K562 (cell line): ENCODE measurements around the gene DCUN1D4. TPM values are rescaled to one million over a fixed set of nuclear protein-coding genes. Genes with fewer than 3 reads are reported as not detected.

Experiments
- ATAC-seq: fragments of 200-7000 bp; cut with Tn5 transposase; 3 replicates; pipeline ENCODE4 v1.9.1; 2020; ENCODE audit warnings: moderate library complexity
- BruUV-seq: library from RNA; stranded (reverse); fragments of 400-500 nt; replicated peaks from 2 replicates; lab custom pipeline; 2021; lab: Mats Ljungman, UMichigan
- CTCF ChIA-PET: fragments of 300-600 bp; formaldehyde crosslinking; extraction: SDS; loops from one replicate; lab custom pipeline; 2021; ENCODE audit warnings: low intra/inter-chr PET ratio; lab: Yijun Ruan, JAX
- POLR2A ChIA-PET: fragments of 300-600, 350-650 bp; sonication (Branson Sonifier 250); formaldehyde crosslinking; extraction: SDS; loops from one replicate; lab custom pipeline; 2021; ENCODE audit warnings: antibody characterized with exemption, inconsistent platforms; lab: Yijun Ruan, JAX
- DNase-seq, 4 experiments: peaks; one replicate each; pipeline versions ENCODE4 v3.0.0 to v3.0.0-alpha.2; 2011 to 2018; ENCODE audit warnings: low spot score in 3 of 4, mixed read lengths in 3 of 4; ENCODE audit errors: extremely low read depth in 1 of 4
- FAIRE-seq: peaks from 2 replicates; lab custom pipeline; 2011; peaks lifted over from hg19 to GRCh38; lab: Jason Lieb, UNC
- H2AFZ ChIP-seq: 2 replicates; pipeline ENCODE4 v1.6.0; 2011; ENCODE audit warnings: low read depth, low read length, control low read depth, inconsistent platforms
- H3K27ac ChIP-seq: fragments of 200-600 bp; 3 replicates; pipeline ENCODE4 v1.8.0; 2011; ENCODE audit warnings: low read depth, mild to moderate bottlenecking, control low read depth, inconsistent platforms, low read length, moderate library complexity, mixed read lengths; ENCODE audit errors: extremely low read depth
- H3K27me3 ChIP-seq, 2 experiments: fragments of 300-600 bp in 1 of 2; 2 replicates in 1 of 2; 3 replicates in 1 of 2; pipeline versions ENCODE4 v1.6.0 to v1.8.0; 2011; ENCODE audit warnings: inconsistent platforms in 2 of 2, low read length in 2 of 2, mild to moderate bottlenecking in 1 of 2, mixed read lengths in 1 of 2, moderate library complexity in 1 of 2; ENCODE audit not compliant: control insufficient read depth in 2 of 2, insufficient read depth in 2 of 2
- H3K36me3 ChIP-seq: fragments of 300-600 bp; 3 replicates; pipeline ENCODE4 v1.8.0; 2011; ENCODE audit warnings: mild to moderate bottlenecking, low read length, inconsistent platforms; ENCODE audit not compliant: control insufficient read depth, insufficient read depth
- H3K4me1 ChIP-seq, 2 experiments: fragments of 200-600 bp in 1 of 2; replicated peaks in 1 of 2; 2 replicates in 1 of 2; 3 replicates in 1 of 2; pipeline versions ENCODE4 v1.5.1 to v1.8.0; 2011; ENCODE audit warnings: inconsistent platforms in 2 of 2, low read length in 2 of 2, mild to moderate bottlenecking in 1 of 2, mixed read lengths in 1 of 2, moderate library complexity in 1 of 2; ENCODE audit not compliant: control insufficient read depth in 2 of 2, insufficient read depth in 2 of 2
- H3K4me2 ChIP-seq: 2 replicates; pipeline ENCODE4 v1.6.1; 2011; ENCODE audit warnings: low read length, control low read depth, inconsistent platforms, mixed read lengths; ENCODE audit not compliant: insufficient read depth
- H3K4me3 ChIP-seq: fragments of 200-600 bp; sonication (generic), shearing (Covaris generic); 2 replicates; pipeline ENCODE4 v1.5.1; 2016; ENCODE audit warnings: control low read depth, inconsistent platforms
- H3K79me2 ChIP-seq: fragments of 200-600 bp; 3 replicates; pipeline ENCODE4 v1.8.0; 2011; ENCODE audit warnings: low read length, inconsistent platforms; ENCODE audit not compliant: control insufficient read depth, insufficient read depth
- H3K9ac ChIP-seq, 2 experiments: 2 replicates each; pipeline versions ENCODE4 v1.6.0 to v1.6.1; 2011; ENCODE audit warnings: low read depth in 2 of 2, low read length in 2 of 2, control low read depth in 1 of 2, inconsistent platforms in 1 of 2, mild to moderate bottlenecking in 1 of 2, mixed read lengths in 1 of 2; ENCODE audit not compliant: insufficient read depth in 1 of 2
- H3K9me1 ChIP-seq: one replicate; pipeline ENCODE4 v1.6.0; 2011; ENCODE audit warnings: inconsistent platforms, mild to moderate bottlenecking, low read length, moderate library complexity; ENCODE audit not compliant: control insufficient read depth, insufficient read depth
- H3K9me3 ChIP-seq: replicated peaks from 2 replicates; pipeline ENCODE4 v1.5.1; 2011; ENCODE audit warnings: low read depth, low read length, inconsistent platforms; ENCODE audit not compliant: control insufficient read depth, insufficient read depth
- H4K20me1 ChIP-seq: replicated peaks from 2 replicates; pipeline ENCODE4 v1.6.1; 2011; ENCODE audit warnings: low read length, inconsistent platforms, mixed read lengths; ENCODE audit not compliant: control insufficient read depth, insufficient read depth
- ARID1B ChIP-seq: fragments of 450-650 bp; IDR thresholded peaks from 2 replicates; pipeline ENCODE4 v1.6.1; 2016; ENCODE audit warnings: antibody characterized with exemption, mild to moderate bottlenecking, inconsistent platforms
- CBFA2T2 ChIP-seq: fragments of 450-650 bp; conservative IDR thresholded peaks from 2 replicates; pipeline ENCODE4 v1.6.1; 2017; ENCODE audit warnings: mild to moderate bottlenecking
- CBFA2T3 ChIP-seq: fragments of 450-650 bp; IDR thresholded peaks from 2 replicates; pipeline ENCODE4 v1.6.1; 2017
- CTBP1 ChIP-seq: fragments of 450-650 bp; IDR thresholded peaks from 2 replicates; pipeline ENCODE4 v1.6.1; 2016; ENCODE audit warnings: borderline replicate concordance
- CXXC5 ChIP-seq: fragments of 250-450 bp; sonication (Bioruptor Pico); IDR thresholded peaks from 2 replicates; pipeline ENCODE4 v1.8.0; 2022; ENCODE audit warnings: inconsistent platforms, mild to moderate bottlenecking, moderate library complexity
- DPF2 ChIP-seq: fragments of 450-650 bp; IDR thresholded peaks from 2 replicates; pipeline ENCODE4 v1.6.1; 2016
- EP300 ChIP-seq: IDR thresholded peaks from 2 replicates; pipeline ENCODE4 v1.6.1; 2012; ENCODE audit warnings: low read length, improper control_type of control experiment
- ESRRA ChIP-seq: fragments of 450-650 bp; IDR thresholded peaks from 2 replicates; pipeline ENCODE4 v1.6.1; 2014; ENCODE audit warnings: low read depth, mild to moderate bottlenecking, moderate library complexity, borderline replicate concordance
- KDM1A ChIP-seq, 2 experiments: fragments of 450-650 bp; IDR thresholded peaks; 2 replicates each; pipeline ENCODE4 v1.6.1; 2016; ENCODE audit warnings: mild to moderate bottlenecking in 2 of 2
- RCOR1 ChIP-seq, 2 experiments: IDR thresholded peaks; 2 replicates each; pipeline ENCODE4 v1.6.1; 2012; ENCODE audit warnings: low read depth in 2 of 2, low read length in 2 of 2, borderline replicate concordance in 1 of 2, improper control_type of control experiment in 1 of 2
- TAL1 ChIP-seq: fragments of 450-650 bp; IDR thresholded peaks from 2 replicates; pipeline ENCODE4 v1.6.1; 2016; ENCODE audit warnings: mild to moderate bottlenecking
- TCF3 ChIP-seq: sonication (generic); formaldehyde crosslinking; IDR thresholded peaks from 2 replicates; pipeline ENCODE4 v1.4.0; 2020; ENCODE audit warnings: mild to moderate bottlenecking, missing genetic modification reagents
- ZC3H8 ChIP-seq: fragments of 450-650 bp; IDR thresholded peaks from 2 replicates; pipeline ENCODE4 v1.6.1; 2017
- WGBS: fragments of 100-300 bp; shearing (Covaris generic); methylation state at CpG from one replicate; pipeline ENCODE4 v1.1.6; 2016; ENCODE audit warnings: low coverage, mixed read lengths; ENCODE audit not compliant: insufficient coverage; ENCODE audit errors: missing lambda C conversion rate; 5-methylcytosine and 5-hydroxymethylcytosine counted together
- in situ Hi-C: fragments of 300-500 bp; cut with MboI; formaldehyde crosslinking; loops from 4 replicates; pipeline ENCODE4 v1.15.0; 2018; ENCODE audit warnings: inconsistent platforms, mixed read lengths
- intact Hi-C: fragments of 100-400 bp; cut with micrococcal nuclease; formaldehyde crosslinking; loops from 2 replicates; pipeline ENCODE4 v1.14.2; 2022
- polyA plus RNA-seq, 8 experiments: library from polyadenylated mRNA; depleted of rRNA in 4 of 8; stranded (reverse) in 5 of 8; unstranded in 3 of 8; fragments of >200 nt; fragmentation: Nextera tagmentation in 2 of 8; fragmentation: Illumina TruSeq in 1 of 8; extraction: Ambion mirVana in 2 of 8; extraction: Trizol in 1 of 8; gene quantifications; 2 replicates each; pipeline versions ENCODE4 v1.2.1 to v1.2.3, GENCODE V29; 2011 to 2014; ENCODE audit warnings: inconsistent platforms in 1 of 8, missing spikeins in 1 of 8
- total RNA-seq, 7 experiments: library from RNA; depleted of rRNA in 6 of 7; stranded (reverse); fragments of >200 nt in 6 of 7; fragmentation: Illumina TruSeq in 2 of 7; extraction: Trizol in 2 of 7; gene quantifications; 2 replicates each; pipeline versions ENCODE4 v1.2.1 to v1.2.3, GENCODE V29; 2011 to 2021; ENCODE audit warnings: low replicate concordance in 1 of 7
- TF ChIP-seq, protein P1 (sequence below): sonication (generic); formaldehyde crosslinking; IDR thresholded peaks from 2 replicates; pipeline ENCODE4 v1.8.1; 2023; ENCODE audit warnings: mild to moderate bottlenecking, missing genetic modification reagents
- TF ChIP-seq, protein P2 (sequence below): fragments of 250-450 bp; sonication (Bioruptor Pico); IDR thresholded peaks from 2 replicates; pipeline ENCODE4 v1.5.0; 2022; ENCODE audit warnings: mild to moderate bottlenecking

Gene DCUN1D4
- total and polyA plus RNA-seq, 9 of the 15 experiments (the other 6 are each of a cell fraction or from before 2014, with no cell fraction given): 15.1 to 73.5 (median 23.0) TPM

GRCh38 chr4:51851090-51851936, 8.4 kb downstream of the DCUN1D4 start:
- Histone ChIP-seq H3K36me3 (peaks cover 24% of the 10 kb centered on the region; the same call in 1 of the 3 replicates), H3K4me3 (no peak overlapping the region), H3K27ac (no peak overlapping the region), H3K9ac (no peak overlapping the region), H4K20me1 (peaks cover 18% of the 10 kb centered on the region), H3K79me2 (peaks cover 100% of the 10 kb centered on the region), H3K9me1 (peaks cover 4% of the 10 kb centered on the region), H3K9me3 (no peaks in the 10 kb centered on the region), H3K4me1 (peaks cover 18 to 36% of the 10 kb centered on the region in 2 experiments; a peak in 4 of 5 replicates), H3K27me3 (no peaks in the 10 kb centered on the region), H2AFZ (no peak overlapping the region), H3K4me2 (no peak overlapping the region; the same call in 1 of the 2 replicates)
- FAIRE-seq (peak; percentile 6), ATAC-seq (peak; percentile 66), DNase-seq (peak in 3 of 4 experiments; percentile 24 to 55 (median 43))
- 30% methylated on average over 6 of the region's 7 CpGs for WGBS
- in situ Hi-C loops: no loop called here
- ChIA-PET CTCF (no interaction called here), POLR2A (interaction anchor here (0.7 to 1.4 kb wide), 2 partner anchors 9 to 13 kb away, joined by 3 to 5 read pairs; partner anchors contain the start of gene DCUN1D4)
- intact Hi-C loops: no loop called here
- no TSS peak for BruUV-seq
- TF ChIP-seq DPF2 (peak; percentile 38; the same call in 1 of the 2 replicates), TAL1 (peak; percentile 27; the same call in 1 of the 2 replicates), ZC3H8 (no peak), EP300 (0 out of 2 replicates have a peak, but pooled peaks have one; percentile 11), CTBP1 (peak; percentile 25; the same call in 1 of the 2 replicates), RCOR1 (IDR thresholded peaks at IDR 0.05; ENCODE audit: borderline replicate concordance in 1 of 2, low read depth in 2 of 2, low read length in 2 of 2) (peak in 1 of 2 experiments; percentile 23; a peak in 1 of 4 replicates), KDM1A (IDR thresholded peaks at IDR 0.05) (peak; percentile 51 to 57; a peak in 2 of 4 replicates), ARID1B (peak; percentile 43; the same call in 1 of the 2 replicates), CBFA2T3 (peak; percentile 72), ESRRA (peak; percentile 97), CXXC5 (CRISPR knock-in tag) (0 out of 2 replicates have a peak, but pooled peaks have one; percentile 10), TCF3 (CRISPR knock-in tag) (peak; percentile 47), CBFA2T2 (peak; percentile 31; the same call in 1 of the 2 replicates)
- TF ChIP-seq, protein P1, sequence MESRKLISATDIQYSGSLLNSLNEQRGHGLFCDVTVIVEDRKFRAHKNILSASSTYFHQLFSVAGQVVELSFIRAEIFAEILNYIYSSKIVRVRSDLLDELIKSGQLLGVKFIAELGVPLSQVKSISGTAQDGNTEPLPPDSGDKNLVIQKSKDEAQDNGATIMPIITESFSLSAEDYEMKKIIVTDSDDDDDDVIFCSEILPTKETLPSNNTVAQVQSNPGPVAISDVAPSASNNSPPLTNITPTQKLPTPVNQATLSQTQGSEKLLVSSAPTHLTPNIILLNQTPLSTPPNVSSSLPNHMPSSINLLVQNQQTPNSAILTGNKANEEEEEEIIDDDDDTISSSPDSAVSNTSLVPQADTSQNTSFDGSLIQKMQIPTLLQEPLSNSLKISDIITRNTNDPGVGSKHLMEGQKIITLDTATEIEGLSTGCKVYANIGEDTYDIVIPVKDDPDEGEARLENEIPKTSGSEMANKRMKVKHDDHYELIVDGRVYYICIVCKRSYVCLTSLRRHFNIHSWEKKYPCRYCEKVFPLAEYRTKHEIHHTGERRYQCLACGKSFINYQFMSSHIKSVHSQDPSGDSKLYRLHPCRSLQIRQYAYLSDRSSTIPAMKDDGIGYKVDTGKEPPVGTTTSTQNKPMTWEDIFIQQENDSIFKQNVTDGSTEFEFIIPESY (CRISPR knock-in tag): no peak
- TF ChIP-seq, protein P2, sequence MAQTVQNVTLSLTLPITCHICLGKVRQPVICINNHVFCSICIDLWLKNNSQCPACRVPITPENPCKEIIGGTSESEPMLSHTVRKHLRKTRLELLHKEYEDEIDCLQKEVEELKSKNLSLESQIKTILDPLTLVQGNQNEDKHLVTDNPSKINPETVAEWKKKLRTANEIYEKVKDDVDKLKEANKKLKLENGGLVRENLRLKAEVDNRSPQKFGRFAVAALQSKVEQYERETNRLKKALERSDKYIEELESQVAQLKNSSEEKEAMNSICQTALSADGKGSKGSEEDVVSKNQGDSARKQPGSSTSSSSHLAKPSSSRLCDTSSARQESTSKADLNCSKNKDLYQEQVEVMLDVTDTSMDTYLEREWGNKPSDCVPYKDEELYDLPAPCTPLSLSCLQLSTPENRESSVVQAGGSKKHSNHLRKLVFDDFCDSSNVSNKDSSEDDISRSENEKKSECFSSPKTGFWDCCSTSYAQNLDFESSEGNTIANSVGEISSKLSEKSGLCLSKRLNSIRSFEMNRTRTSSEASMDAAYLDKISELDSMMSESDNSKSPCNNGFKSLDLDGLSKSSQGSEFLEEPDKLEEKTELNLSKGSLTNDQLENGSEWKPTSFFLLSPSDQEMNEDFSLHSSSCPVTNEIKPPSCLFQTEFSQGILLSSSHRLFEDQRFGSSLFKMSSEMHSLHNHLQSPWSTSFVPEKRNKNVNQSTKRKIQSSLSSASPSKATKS: no peak
